K562 (cell line): ENCODE data around the gene LYPD6B. TPM values are rescaled to one million over a fixed set of nuclear protein-coding genes. Genes with fewer than 3 reads are reported as not detected.

ENCODE experiments used
- ATAC-seq: fragments of 200-7000 bp; cut with Tn5 transposase; 3 replicates; pipeline ENCODE4 v1.9.1; 2020; ENCODE audit warnings: moderate library complexity
- BruUV-seq: library from RNA; stranded (reverse); fragments of 400-500 nt; replicated peaks from 2 replicates; lab custom pipeline; 2021; lab: Mats Ljungman, UMichigan
- CTCF ChIA-PET: fragments of 300-600 bp; formaldehyde crosslinking; extraction: SDS; loops from one replicate; lab custom pipeline; 2021; ENCODE audit warnings: low intra/inter-chr PET ratio; lab: Yijun Ruan, JAX
- POLR2A ChIA-PET: fragments of 300-600, 350-650 bp; sonication (Branson Sonifier 250); formaldehyde crosslinking; extraction: SDS; loops from one replicate; lab custom pipeline; 2021; ENCODE audit warnings: antibody characterized with exemption, inconsistent platforms; lab: Yijun Ruan, JAX
- DNase-seq, 4 experiments: peaks; one replicate each; pipeline versions ENCODE4 v3.0.0 to v3.0.0-alpha.2; 2011 to 2018; ENCODE audit warnings: low spot score in 3 of 4, mixed read lengths in 3 of 4; ENCODE audit errors: extremely low read depth in 1 of 4
- FAIRE-seq: peaks from 2 replicates; lab custom pipeline; 2011; peaks lifted over from hg19 to GRCh38; lab: Jason Lieb, UNC
- H2AFZ ChIP-seq: 2 replicates; pipeline ENCODE4 v1.6.0; 2011; ENCODE audit warnings: low read depth, low read length, control low read depth, inconsistent platforms
- H3K27ac ChIP-seq: fragments of 200-600 bp; 3 replicates; pipeline ENCODE4 v1.8.0; 2011; ENCODE audit warnings: low read depth, mild to moderate bottlenecking, control low read depth, inconsistent platforms, low read length, moderate library complexity, mixed read lengths; ENCODE audit errors: extremely low read depth
- H3K27me3 ChIP-seq, 2 experiments: fragments of 300-600 bp in 1 of 2; 2 replicates in 1 of 2; 3 replicates in 1 of 2; pipeline versions ENCODE4 v1.6.0 to v1.8.0; 2011; ENCODE audit warnings: inconsistent platforms in 2 of 2, low read length in 2 of 2, mild to moderate bottlenecking in 1 of 2, mixed read lengths in 1 of 2, moderate library complexity in 1 of 2; ENCODE audit not compliant: control insufficient read depth in 2 of 2, insufficient read depth in 2 of 2
- H3K36me3 ChIP-seq: fragments of 300-600 bp; 3 replicates; pipeline ENCODE4 v1.8.0; 2011; ENCODE audit warnings: mild to moderate bottlenecking, low read length, inconsistent platforms; ENCODE audit not compliant: control insufficient read depth, insufficient read depth
- H3K4me1 ChIP-seq, 2 experiments: fragments of 200-600 bp in 1 of 2; replicated peaks in 1 of 2; 2 replicates in 1 of 2; 3 replicates in 1 of 2; pipeline versions ENCODE4 v1.5.1 to v1.8.0; 2011; ENCODE audit warnings: inconsistent platforms in 2 of 2, low read length in 2 of 2, mild to moderate bottlenecking in 1 of 2, mixed read lengths in 1 of 2, moderate library complexity in 1 of 2; ENCODE audit not compliant: control insufficient read depth in 2 of 2, insufficient read depth in 2 of 2
- H3K4me2 ChIP-seq: 2 replicates; pipeline ENCODE4 v1.6.1; 2011; ENCODE audit warnings: low read length, control low read depth, inconsistent platforms, mixed read lengths; ENCODE audit not compliant: insufficient read depth
- H3K4me3 ChIP-seq: fragments of 200-600 bp; sonication (generic), shearing (Covaris generic); 2 replicates; pipeline ENCODE4 v1.5.1; 2016; ENCODE audit warnings: control low read depth, inconsistent platforms
- H3K79me2 ChIP-seq: fragments of 200-600 bp; 3 replicates; pipeline ENCODE4 v1.8.0; 2011; ENCODE audit warnings: low read length, inconsistent platforms; ENCODE audit not compliant: control insufficient read depth, insufficient read depth
- H3K9ac ChIP-seq, 2 experiments: 2 replicates each; pipeline versions ENCODE4 v1.6.0 to v1.6.1; 2011; ENCODE audit warnings: low read depth in 2 of 2, low read length in 2 of 2, control low read depth in 1 of 2, inconsistent platforms in 1 of 2, mild to moderate bottlenecking in 1 of 2, mixed read lengths in 1 of 2; ENCODE audit not compliant: insufficient read depth in 1 of 2
- H3K9me1 ChIP-seq: one replicate; pipeline ENCODE4 v1.6.0; 2011; ENCODE audit warnings: inconsistent platforms, mild to moderate bottlenecking, low read length, moderate library complexity; ENCODE audit not compliant: control insufficient read depth, insufficient read depth
- H3K9me3 ChIP-seq: replicated peaks from 2 replicates; pipeline ENCODE4 v1.5.1; 2011; ENCODE audit warnings: low read depth, low read length, inconsistent platforms; ENCODE audit not compliant: control insufficient read depth, insufficient read depth
- H4K20me1 ChIP-seq: replicated peaks from 2 replicates; pipeline ENCODE4 v1.6.1; 2011; ENCODE audit warnings: low read length, inconsistent platforms, mixed read lengths; ENCODE audit not compliant: control insufficient read depth, insufficient read depth
- BRCA1 ChIP-seq, 2 experiments: fragments of 450-650 bp in 1 of 2; sonication (generic) in 1 of 2; formaldehyde crosslinking in 1 of 2; IDR thresholded peaks; 2 replicates each; pipeline versions ENCODE4 v1.5.0 to v1.6.1; 2017 to 2020; ENCODE audit warnings: mild to moderate bottlenecking in 1 of 2, missing genetic modification reagents in 1 of 2
- CBFB ChIP-seq: sonication (generic); formaldehyde crosslinking; IDR thresholded peaks from 2 replicates; pipeline ENCODE4 v1.4.0; 2020; ENCODE audit warnings: mild to moderate bottlenecking, missing genetic modification reagents
- CCNT2 ChIP-seq: IDR thresholded peaks from 2 replicates; pipeline ENCODE4 v1.6.1; 2011; ENCODE audit warnings: borderline replicate concordance, low read depth, mild to moderate bottlenecking, moderate library complexity, mixed read lengths, low read length; ENCODE audit not compliant: insufficient read length; ENCODE audit errors: extremely low read depth
- FOXK2 ChIP-seq, 2 experiments: fragments of 450-650 bp; IDR thresholded peaks in 1 of 2; conservative IDR thresholded peaks in 1 of 2; 2 replicates each; pipeline ENCODE4 v1.6.1; 2016; ENCODE audit warnings: low read depth in 2 of 2, mild to moderate bottlenecking in 1 of 2
- HDAC6 ChIP-seq: IDR thresholded peaks from 2 replicates; pipeline ENCODE4 v1.6.1; 2012; ENCODE audit warnings: low read depth, mild to moderate bottlenecking, control low read depth, inconsistent platforms, low read length, moderate library complexity
- KDM4B ChIP-seq, 2 experiments: fragments of 450-650 bp in 1 of 2; sonication (generic) in 1 of 2; IDR thresholded peaks; 2 replicates each; pipeline ENCODE4 v1.6.1; 2016 to 2017; ENCODE audit warnings: borderline replicate concordance in 2 of 2, antibody characterized with exemption in 1 of 2, low read depth in 1 of 2, mild to moderate bottlenecking in 1 of 2
- PURB ChIP-seq: sonication (generic); formaldehyde crosslinking; IDR thresholded peaks from 2 replicates; pipeline ENCODE4 v1.9.0; 2021; ENCODE audit warnings: low read depth, mild to moderate bottlenecking, missing genetic modification reagents
- TEAD4 ChIP-seq, 2 experiments: sonication (generic) in 1 of 2; formaldehyde crosslinking in 1 of 2; IDR thresholded peaks; 2 replicates each; pipeline versions ENCODE4 v1.6.1 to v1.8.0; 2012 to 2022; ENCODE audit warnings: borderline replicate concordance in 1 of 2, inconsistent platforms in 1 of 2, low read length in 1 of 2, mild to moderate bottlenecking in 1 of 2, missing genetic modification reagents in 1 of 2
- U2AF1 ChIP-seq: fragments of 200-400 bp; formaldehyde crosslinking; optimal IDR thresholded peaks from 2 replicates; pipeline ENCODE3; 2017; ENCODE audit warnings: mild to moderate bottlenecking, low read depth, low read length, moderate library complexity
- ZNF133 ChIP-seq: fragments of 250-450 bp; sonication (Bioruptor Pico); IDR thresholded peaks from 2 replicates; pipeline ENCODE4 v1.4.0; 2020; ENCODE audit warnings: mild to moderate bottlenecking
- ZNF77 ChIP-seq: fragments of 250-450 bp; sonication (Bioruptor Pico); IDR thresholded peaks from 2 replicates; pipeline ENCODE4 v1.5.0; 2020
- WGBS: fragments of 100-300 bp; shearing (Covaris generic); methylation state at CpG from one replicate; pipeline ENCODE4 v1.1.6; 2016; ENCODE audit warnings: low coverage, mixed read lengths; ENCODE audit not compliant: insufficient coverage; ENCODE audit errors: missing lambda C conversion rate; 5-methylcytosine and 5-hydroxymethylcytosine counted together
- in situ Hi-C: fragments of 300-500 bp; cut with MboI; formaldehyde crosslinking; loops from 4 replicates; pipeline ENCODE4 v1.15.0; 2018; ENCODE audit warnings: inconsistent platforms, mixed read lengths
- intact Hi-C: fragments of 100-400 bp; cut with micrococcal nuclease; formaldehyde crosslinking; loops from 2 replicates; pipeline ENCODE4 v1.14.2; 2022
- polyA plus RNA-seq, 8 experiments: library from polyadenylated mRNA; depleted of rRNA in 4 of 8; stranded (reverse) in 5 of 8; unstranded in 3 of 8; fragments of >200 nt; fragmentation: Nextera tagmentation in 2 of 8; fragmentation: Illumina TruSeq in 1 of 8; extraction: Ambion mirVana in 2 of 8; extraction: Trizol in 1 of 8; gene quantifications; 2 replicates each; pipeline versions ENCODE4 v1.2.1 to v1.2.3, GENCODE V29; 2011 to 2014; ENCODE audit warnings: inconsistent platforms in 1 of 8, missing spikeins in 1 of 8
- total RNA-seq, 7 experiments: library from RNA; depleted of rRNA in 6 of 7; stranded (reverse); fragments of >200 nt in 6 of 7; fragmentation: Illumina TruSeq in 2 of 7; extraction: Trizol in 2 of 7; gene quantifications; 2 replicates each; pipeline versions ENCODE4 v1.2.1 to v1.2.3, GENCODE V29; 2011 to 2021; ENCODE audit warnings: low replicate concordance in 1 of 7

Gene LYPD6B
- total and polyA plus RNA-seq, 9 of the 15 experiments (the other 6 are each of a cell fraction or from before 2014, with no cell fraction given), result not detected

GRCh38 chr2:149104221-149104620 lies 65.7 kb downstream of the LYPD6B start:
- intact Hi-C loops (no loop called here), in situ Hi-C loops (no loop called here)
- ChIA-PET CTCF (no interaction called here), POLR2A (no interaction called here)
- no peak overlapping the region for H3K4me3 ChIP-seq
- H3K9me3 ChIP-seq, result no peaks in the 10 kb centered on the region
- no peaks in the 10 kb centered on the region; a peak in 1 of 5 replicates for H3K27me3 ChIP-seq
- no peak overlapping the region for H3K27ac ChIP-seq
- H4K20me1 ChIP-seq, result no peaks in the 10 kb centered on the region
- no peaks in the 10 kb centered on the region for H3K79me2 ChIP-seq
- FAIRE-seq (no peak), ATAC-seq (no peak), DNase-seq (no peak)
- no peak overlapping the region for H3K9ac ChIP-seq
- no TSS peak for BruUV-seq
- TF ChIP-seq ZNF77 (CRISPR knock-in tag) (no peak), BRCA1 (IDR thresholded peaks at IDR 0.05) (no peak), BRCA1 (CRISPR knock-in tag; IDR thresholded peaks at IDR 0.05) (no peak), TEAD4 (IDR thresholded peaks at IDR 0.05; ENCODE audit: low read length) (no peak), TEAD4 (CRISPR knock-in tag; IDR thresholded peaks at IDR 0.05; ENCODE audit: borderline replicate concordance) (no peak), U2AF1 (no peak), PURB (no peak), CBFB (no peak), FOXK2 (conservative IDR thresholded peaks at IDR 0.05 in 1 of 2, IDR thresholded peaks at IDR 0.05 in 1 of 2; ENCODE audit: low read depth in 2 of 2) (no peak), ZNF133 (CRISPR knock-in tag) (no peak), KDM4B (IDR thresholded peaks at IDR 0.05; ENCODE audit: borderline replicate concordance in 2 of 2, low read depth in 1 of 2) (no peak), CCNT2 (no peak), HDAC6 (no peak)
- no peaks in the 10 kb centered on the region for H3K36me3 ChIP-seq
- WGBS, result 0% methylated on average over 1 of the region's 1 CpG
- H3K9me1 ChIP-seq, result no peaks in the 10 kb centered on the region
- H3K4me2 ChIP-seq, result no peak overlapping the region
- H3K4me1 ChIP-seq, result no peaks in the 10 kb centered on the region
- no peak overlapping the region for H2AFZ ChIP-seq
